C4-2B (cell line): ENCODE measurements around the gene ARL10.

ENCODE experiments used
- H3K27ac ChIP-seq: fragments of 450-650 bp; 2 replicates; pipeline ENCODE4 v1.5.1; 2017
- CTCF ChIP-seq: fragments of 450-650 bp; conservative IDR thresholded peaks from 2 replicates; pipeline ENCODE4 v1.5.1; 2017; ENCODE audit warnings: mild to moderate bottlenecking
- ZFX ChIP-seq: fragments of 450-650 bp; IDR thresholded peaks from 2 replicates; pipeline ENCODE4 v1.6.1; 2017

Gene ARL10

DNA sequence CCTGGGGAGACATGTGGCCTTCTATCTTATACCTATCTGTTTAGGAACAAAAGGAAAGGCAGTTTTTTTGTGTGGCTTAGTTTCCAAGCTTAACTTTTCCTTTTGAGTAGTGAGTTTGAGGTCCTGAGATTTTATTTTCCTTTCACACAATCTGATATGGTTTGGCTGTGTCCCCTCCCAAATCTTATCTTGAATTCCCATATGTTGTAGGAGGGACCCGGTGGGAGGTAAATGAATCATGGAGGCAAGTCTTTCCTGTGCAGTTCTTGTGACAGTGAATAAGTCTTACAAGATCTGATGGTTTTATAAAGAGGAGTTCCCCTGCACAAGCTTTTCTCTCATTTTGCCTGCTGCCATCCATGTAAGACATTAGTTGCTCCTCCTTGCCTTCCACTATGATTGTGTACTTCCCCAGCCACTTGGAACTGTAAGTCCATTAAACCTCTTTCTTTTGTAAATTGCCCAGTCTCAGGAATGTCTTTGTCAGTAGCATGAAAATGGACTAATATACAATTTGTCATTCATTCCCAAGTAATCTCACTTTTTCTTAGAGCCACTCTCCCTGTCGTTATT lies 55.8 kb downstream of the ARL10 start:
- TF ChIP-seq ZFX (no peak), CTCF (no peak)
- no peak overlapping the region for H3K27ac ChIP-seq

- H3K27ac ChIP-seq: no peak overlapping the region
Measured at GRCh38 chr5:176424181-176424580, 58.9 kb downstream of the ARL10 start.

DNA sequence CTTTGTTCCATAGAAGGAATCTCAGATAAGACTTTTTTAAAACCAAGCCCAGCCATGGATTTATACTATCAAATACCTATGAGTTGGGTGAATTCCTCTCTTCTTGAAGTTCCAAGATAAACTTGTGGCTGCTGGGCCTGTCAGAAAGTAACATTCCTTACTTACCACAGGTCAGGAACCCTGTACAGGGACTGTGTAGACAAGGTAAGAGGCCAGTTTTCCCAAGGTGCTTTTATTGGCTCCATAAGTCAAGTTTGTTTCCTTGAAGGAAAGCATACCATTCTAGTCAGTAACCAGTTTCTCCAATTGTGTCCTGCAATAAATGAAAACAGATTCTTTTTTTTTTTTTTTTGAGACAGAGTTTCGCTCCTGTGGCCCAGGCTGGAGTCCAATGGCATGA lies 59.9 kb downstream of the ARL10 start:
- no peak overlapping the region for H3K27ac ChIP-seq
- TF ChIP-seq CTCF: no peak

More at GRCh38 chr5:176424181-176424580, 58.9 kb downstream of the ARL10 start:
- no peak for TF ChIP-seq CTCF
- TF ChIP-seq ZFX: no peak

DNA sequence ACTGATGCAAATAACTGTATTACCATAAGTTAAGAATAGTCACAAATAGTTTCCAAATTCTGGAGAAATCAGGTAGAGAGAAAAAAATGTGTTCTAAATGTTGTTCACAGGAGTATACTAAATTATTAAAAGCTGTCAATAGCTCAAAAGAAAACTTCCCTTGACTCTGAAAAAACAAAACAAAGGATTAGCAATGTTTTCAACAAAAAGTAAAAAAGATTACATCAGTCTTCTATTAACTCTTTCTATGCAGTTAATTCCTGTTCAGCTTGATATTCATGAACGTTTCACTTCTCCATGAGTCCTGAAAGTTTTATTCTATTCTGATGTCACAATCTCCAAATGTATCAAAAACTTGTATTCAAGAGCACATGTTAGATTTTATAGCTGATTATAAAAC lies 60.5 kb downstream of the ARL10 start:
- no peak overlapping the region for H3K27ac ChIP-seq
- TF ChIP-seq ZFX (no peak), CTCF (no peak)

GRCh38 chr5:176426876-176427275 lies 61.6 kb downstream of the ARL10 start:
- no peak overlapping the region for H3K27ac ChIP-seq
- TF ChIP-seq ZFX (no peak), CTCF (no peak)

DNA sequence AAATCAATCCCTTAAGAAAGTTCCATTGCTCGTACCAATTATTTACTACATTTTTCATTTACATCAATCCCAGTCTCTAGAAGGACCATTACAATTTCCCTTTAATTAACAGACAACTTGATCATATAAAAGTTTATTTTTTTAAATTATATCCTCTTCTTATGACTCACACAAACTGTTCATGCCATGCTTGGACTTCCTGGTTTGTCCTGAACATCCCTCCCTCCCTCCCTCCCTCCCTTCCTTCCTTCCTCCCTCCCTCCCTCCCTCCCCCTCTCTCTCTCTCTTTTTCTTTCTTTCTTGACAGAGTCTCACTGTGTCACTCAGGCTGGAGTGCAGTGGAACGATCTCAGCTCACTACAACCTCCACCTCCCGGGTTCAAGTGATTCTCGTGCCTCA lies 62.7 kb downstream of the ARL10 start:
- no peak overlapping the region for H3K27ac ChIP-seq
- no peak for TF ChIP-seq CTCF
- no peak for TF ChIP-seq ZFX

- no peak for TF ChIP-seq CTCF
- no peak for TF ChIP-seq ZFX
- H3K27ac ChIP-seq: no peak overlapping the region
Measured at GRCh38 chr5:176429972-176430371, 64.7 kb downstream of the ARL10 start.
